Psoas muscle (tissue), 8 donors: Measurements from ENCODE around the gene MYMK. TPM values are rescaled to one million over a fixed set of nuclear protein-coding genes. Genes with fewer than 3 reads are reported as not detected.

Source experiments
- ATAC-seq, 4 donors: fragments of 200-7000 bp; cut with Tn5 transposase; one replicate each; pipeline ENCODE4 v1.9.1; 2020; ENCODE audit warnings: moderate library complexity in 3 of 4, mild to moderate bottlenecking in 2 of 4
- DNase-seq, 2 donors: peaks; one replicate each; pipeline ENCODE4 v3.0.0-alpha.2; 2020
- H3K27ac ChIP-seq: fragments of 200-600 bp; one replicate; pipeline ENCODE4 v1.8.0; 2022
- H3K27me3 ChIP-seq, 3 donors: fragments of 200-600 bp in 1 of 3; one replicate each; pipeline versions ENCODE4 v1.6.1 to v1.8.0; 2013 to 2022; ENCODE audit warnings: low read length in 2 of 3, mild to moderate bottlenecking in 2 of 3, moderate library complexity in 1 of 3; ENCODE audit not compliant: insufficient read depth in 3 of 3
- H3K36me3 ChIP-seq, 2 donors: fragments of 200-600 bp in 1 of 2; one replicate each; pipeline versions ENCODE4 v1.6.1 to v1.8.0; 2013 to 2022; ENCODE audit warnings: low read depth in 1 of 2, mild to moderate bottlenecking in 1 of 2, moderate library complexity in 1 of 2; ENCODE audit not compliant: insufficient read depth in 1 of 2
- H3K4me1 ChIP-seq: fragments of 200-600 bp; one replicate; pipeline ENCODE4 v1.8.0; 2022
- H3K4me3 ChIP-seq: fragments of 200-600 bp; one replicate; pipeline ENCODE4 v1.8.0; 2022; ENCODE audit warnings: mild to moderate bottlenecking
- H3K9me3 ChIP-seq: fragments of 200-600 bp; one replicate; pipeline ENCODE4 v1.8.0; 2022
- WGBS, 3 donors: extraction: QIAGEN DNeasy Blood & Tissue Kit; methylation state at CpG; one replicate each; pipeline versions ENCODE4 v1.1.6 to v1.1.7; 2013; 5-methylcytosine and 5-hydroxymethylcytosine counted together
- intact Hi-C, 2 donors: fragments of 100-400 bp; cut with DNase I; formaldehyde crosslinking; loops; one replicate each; pipeline versions ENCODE4 v1.11.0 to v1.14.2; 2022
- polyA plus RNA-seq, 3 donors: library from polyadenylated mRNA; stranded (reverse); fragments of 200-250 nt; gene quantifications; one replicate each; pipeline ENCODE4 v1.2.3, GENCODE V29; 2013
- total RNA-seq, 4 donors: library from RNA; stranded (reverse); fragmentation: NEBNext Ultra II Directional in 2 of 4; extraction: Animal tissue kit (Norgen Biotek cat#: 25700) in 2 of 4; gene quantifications; one replicate each; pipeline versions ENCODE4 v1.2.1 to v1.2.4, GENCODE V29; 2021 to 2023
- TF ChIP-seq, protein P1 (sequence below): fragments of 200-600 bp; IDR thresholded peaks from one replicate; pipeline ENCODE4 v1.8.0; 2022; ENCODE audit warnings: antibody characterized with exemption
- donor health status: healthy with polysubstance abuse.
- donor health status: DM: no; HTN: no; CAD: no; lungs with moderate emphysema.
- donor health status: Bipolar disorder and iron deficiency.
- donor health status: healthy.
- donor health status: DM: yes; HTN: yes; CAD: no.
- donor health status: DM: no; HTN: no; CAD: no.
- donor health status: DM: no; HTN: no; CAD: no.
- donor health status: DM: yes; HTN: yes; CAD: no.

The MYMK gene
- total and polyA plus RNA-seq, 7 donors = 0.05 to 4.5 (median 0.52) TPM; not detected in 3

DNA sequence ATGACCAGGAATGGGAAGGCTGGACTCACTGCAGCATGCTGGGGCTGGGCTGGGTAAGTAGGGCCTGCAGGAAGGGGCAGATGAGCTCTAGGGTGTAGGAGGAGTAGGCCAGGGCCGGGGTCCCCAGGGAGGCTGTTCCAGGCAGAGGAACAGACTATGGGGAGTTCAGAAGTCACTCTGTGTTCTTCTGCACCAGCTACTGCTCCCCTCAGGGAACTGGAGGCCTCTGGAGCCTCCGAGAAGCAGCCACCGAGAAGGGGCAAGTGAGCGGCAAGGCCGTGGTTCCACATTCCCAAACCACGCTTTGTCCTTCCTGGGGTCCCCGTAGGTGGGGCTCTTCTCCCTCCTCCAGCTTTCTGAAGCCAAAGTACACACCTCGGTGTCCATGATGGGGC, 37.4 kb downstream of the MYMK start:
- peaks cover 12% of the 10 kb centered on the region for H3K4me1 ChIP-seq
- H3K27ac ChIP-seq = no peak overlapping the region
- WGBS, 3 donors = 87 to 91% (median 88%) methylated on average over 7 to 8 of the region's 8 CpGs
- intact Hi-C loops = loop anchor here (5.0 kb wide), 3 partner anchors 80 to 305 kb away; partner anchors contain the start of genes SURF1 (in 1 of the 2) and SURF2 (in 1 of the 2)
- H3K27me3 ChIP-seq = peaks cover 0 to 7% (median 0%) of the 10 kb centered on the region in 3 donors
- no peaks in the 10 kb centered on the region for H3K9me3 ChIP-seq
- ATAC-seq (no peak), DNase-seq (peak in 1 of 2 donors; percentile 8)
- no peaks in the 10 kb centered on the region for H3K36me3 ChIP-seq
- TF ChIP-seq, protein P1, sequence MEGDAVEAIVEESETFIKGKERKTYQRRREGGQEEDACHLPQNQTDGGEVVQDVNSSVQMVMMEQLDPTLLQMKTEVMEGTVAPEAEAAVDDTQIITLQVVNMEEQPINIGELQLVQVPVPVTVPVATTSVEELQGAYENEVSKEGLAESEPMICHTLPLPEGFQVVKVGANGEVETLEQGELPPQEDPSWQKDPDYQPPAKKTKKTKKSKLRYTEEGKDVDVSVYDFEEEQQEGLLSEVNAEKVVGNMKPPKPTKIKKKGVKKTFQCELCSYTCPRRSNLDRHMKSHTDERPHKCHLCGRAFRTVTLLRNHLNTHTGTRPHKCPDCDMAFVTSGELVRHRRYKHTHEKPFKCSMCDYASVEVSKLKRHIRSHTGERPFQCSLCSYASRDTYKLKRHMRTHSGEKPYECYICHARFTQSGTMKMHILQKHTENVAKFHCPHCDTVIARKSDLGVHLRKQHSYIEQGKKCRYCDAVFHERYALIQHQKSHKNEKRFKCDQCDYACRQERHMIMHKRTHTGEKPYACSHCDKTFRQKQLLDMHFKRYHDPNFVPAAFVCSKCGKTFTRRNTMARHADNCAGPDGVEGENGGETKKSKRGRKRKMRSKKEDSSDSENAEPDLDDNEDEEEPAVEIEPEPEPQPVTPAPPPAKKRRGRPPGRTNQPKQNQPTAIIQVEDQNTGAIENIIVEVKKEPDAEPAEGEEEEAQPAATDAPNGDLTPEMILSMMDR = no peak
- no peak overlapping the region for H3K4me3 ChIP-seq

DNA sequence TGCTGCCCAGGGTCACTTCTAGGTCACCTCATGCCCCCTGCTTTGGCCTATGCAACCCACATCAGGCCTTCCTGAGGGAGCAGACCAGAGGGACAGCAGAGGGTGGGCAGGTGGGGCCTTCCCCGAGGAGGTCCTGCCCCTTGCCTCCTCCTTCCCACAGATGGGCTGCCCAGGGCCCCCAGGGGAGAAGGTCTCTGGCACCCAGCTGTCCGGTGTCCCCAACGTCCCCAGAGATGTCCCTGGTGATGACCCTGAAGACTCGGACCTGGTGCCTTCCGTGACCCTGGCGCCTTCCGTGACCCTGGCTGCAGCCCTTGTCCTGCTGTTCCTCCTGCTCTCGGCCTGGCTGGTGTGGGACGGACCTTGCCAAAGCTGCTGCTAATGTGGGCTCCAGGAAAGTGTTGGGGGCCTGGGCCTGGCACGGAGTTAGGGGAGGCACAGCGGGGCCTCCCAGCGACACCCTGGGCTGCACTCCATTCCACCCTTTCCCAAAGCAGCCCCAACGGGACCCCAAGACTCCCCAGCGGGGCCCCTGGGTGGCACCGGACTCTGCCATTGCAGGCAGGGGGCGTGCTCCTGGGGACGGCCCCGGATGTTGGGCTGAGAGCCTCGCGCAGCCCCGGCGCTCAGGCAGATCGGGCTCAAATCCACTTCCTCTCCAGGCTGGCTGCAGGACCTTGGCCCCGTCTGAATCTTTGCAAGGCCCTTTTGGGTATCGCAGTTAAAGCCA, 39.1 kb downstream of the MYMK start:
- ATAC-seq (peak in 3 of 4 donors; percentile 7 to 23 (median 20)), DNase-seq (peak in 1 of 2 donors; percentile 46)
- Histone ChIP-seq H3K27me3 (peaks cover 0 to 7% (median 0%) of the 10 kb centered on the region in 3 donors), H3K4me3 (no peak overlapping the region), H3K36me3 (no peaks in the 10 kb centered on the region), H3K4me1 (no peaks in the 10 kb centered on the region), H3K9me3 (no peaks in the 10 kb centered on the region), H3K27ac (no peak overlapping the region)
- 57 to 69% (median 63%) methylated on average over 25 of the region's 25 CpGs for WGBS, 3 donors
- TF ChIP-seq, protein P1 = no peak
- intact Hi-C loops = loop anchor here (1.0 to 5.0 kb wide), 6 partner anchors 78 to 305 kb away; partner anchors contain the start of genes SURF1 (in 1 of the 2) and SURF2 (in 1 of the 2)

DNA sequence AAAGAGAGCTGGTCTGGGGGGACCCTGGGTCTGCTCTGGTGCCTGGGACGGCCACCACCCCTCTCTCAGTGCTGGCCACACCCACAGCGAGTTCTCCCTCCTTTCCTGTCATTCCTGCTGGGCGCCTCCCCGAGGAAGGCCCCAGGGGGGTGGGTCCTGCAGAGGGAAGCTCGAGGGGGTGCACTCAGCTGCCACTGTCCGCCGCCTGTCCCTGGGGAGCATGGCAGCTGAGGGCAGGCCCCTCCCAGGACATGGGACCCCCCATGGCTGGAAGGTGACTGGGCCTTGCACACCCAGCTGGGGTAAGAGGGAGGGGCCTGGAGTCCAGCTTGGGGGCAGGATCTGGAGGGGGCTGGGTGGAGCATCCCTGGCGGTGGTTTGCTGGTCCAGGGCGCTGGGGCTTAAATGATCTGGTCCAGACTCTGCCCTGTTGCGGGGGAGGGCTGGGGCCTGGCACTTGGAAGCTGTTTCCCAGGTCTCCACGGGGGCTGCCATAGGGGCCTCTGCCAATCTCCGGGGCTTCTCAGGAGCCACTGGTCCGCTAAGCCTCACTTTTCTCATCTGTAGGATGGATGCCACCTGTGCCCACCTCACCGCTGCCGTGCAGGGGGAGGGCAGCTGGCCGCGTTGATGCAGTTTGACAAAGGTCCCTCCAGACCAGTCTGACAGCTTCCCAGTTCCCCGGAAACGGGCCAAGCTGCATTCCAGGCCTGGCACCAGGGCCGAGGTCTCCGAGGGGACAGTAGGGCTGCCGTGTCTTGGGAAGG, 39.9 kb downstream of the MYMK start:
- H3K4me3 ChIP-seq = no peak overlapping the region
- H3K27ac ChIP-seq = no peak overlapping the region
- ATAC-seq = no peak
- no peaks in the 10 kb centered on the region for H3K36me3 ChIP-seq
- no peaks in the 10 kb centered on the region for H3K4me1 ChIP-seq
- 58 to 62% (median 62%) methylated on average over 22 of the region's 22 CpGs for WGBS, 3 donors
- peaks cover 0 to 7% (median 0%) of the 10 kb centered on the region in 3 donors for H3K27me3 ChIP-seq
- peak in 1 of 2 donors; percentile 42 for DNase-seq
- no peaks in the 10 kb centered on the region for H3K9me3 ChIP-seq
- TF ChIP-seq, protein P1 = no peak
- intact Hi-C loops = loop anchor here (2.0 to 5.0 kb wide), 4 partner anchors 78 to 304 kb away; partner anchors contain the start of genes SURF1 (in 1 of the 2) and SURF2 (in 1 of the 2)

DNA sequence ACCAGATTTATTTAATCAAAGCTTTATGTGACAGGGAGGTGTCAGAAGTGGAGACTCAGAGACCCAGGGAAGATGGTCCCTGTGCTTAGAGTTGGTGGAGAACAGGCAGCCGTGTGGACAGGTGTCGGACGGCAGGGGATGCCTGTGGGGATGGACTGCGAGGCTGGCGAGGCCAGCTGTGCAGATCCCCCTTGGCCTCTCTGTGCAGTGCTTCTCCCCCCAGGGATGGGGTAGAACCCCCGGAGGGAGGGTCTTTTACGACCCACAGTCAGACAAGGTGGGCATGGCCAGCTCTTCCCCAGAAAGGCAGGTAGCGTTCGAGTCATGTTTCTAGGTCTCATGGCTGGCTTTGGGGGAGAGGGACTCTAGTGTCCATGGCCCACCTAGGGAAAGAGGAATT, 41.1 kb downstream of the MYMK start:
- TF ChIP-seq, protein P1 = no peak
- intact Hi-C loops = loop anchor here in 1 of 2 donors (2.0 kb wide), 1 partner anchor 303 kb away; no protein-coding TSS in a partner anchor
- peaks cover 0 to 7% (median 0%) of the 10 kb centered on the region in 3 donors for H3K27me3 ChIP-seq
- no peak overlapping the region for H3K27ac ChIP-seq
- no peak overlapping the region for H3K4me3 ChIP-seq
- no peaks in the 10 kb centered on the region for H3K9me3 ChIP-seq
- ATAC-seq (no peak), DNase-seq (peak in 1 of 2 donors; percentile 28)
- no peaks in the 10 kb centered on the region for H3K36me3 ChIP-seq
- H3K4me1 ChIP-seq = peaks cover 2% of the 10 kb centered on the region
- 71 to 85% (median 82%) methylated on average over 9 of the region's 9 CpGs for WGBS, 3 donors
